ENCODE data around the gene DIO3.

- TF ChIP-seq, protein P1, sequence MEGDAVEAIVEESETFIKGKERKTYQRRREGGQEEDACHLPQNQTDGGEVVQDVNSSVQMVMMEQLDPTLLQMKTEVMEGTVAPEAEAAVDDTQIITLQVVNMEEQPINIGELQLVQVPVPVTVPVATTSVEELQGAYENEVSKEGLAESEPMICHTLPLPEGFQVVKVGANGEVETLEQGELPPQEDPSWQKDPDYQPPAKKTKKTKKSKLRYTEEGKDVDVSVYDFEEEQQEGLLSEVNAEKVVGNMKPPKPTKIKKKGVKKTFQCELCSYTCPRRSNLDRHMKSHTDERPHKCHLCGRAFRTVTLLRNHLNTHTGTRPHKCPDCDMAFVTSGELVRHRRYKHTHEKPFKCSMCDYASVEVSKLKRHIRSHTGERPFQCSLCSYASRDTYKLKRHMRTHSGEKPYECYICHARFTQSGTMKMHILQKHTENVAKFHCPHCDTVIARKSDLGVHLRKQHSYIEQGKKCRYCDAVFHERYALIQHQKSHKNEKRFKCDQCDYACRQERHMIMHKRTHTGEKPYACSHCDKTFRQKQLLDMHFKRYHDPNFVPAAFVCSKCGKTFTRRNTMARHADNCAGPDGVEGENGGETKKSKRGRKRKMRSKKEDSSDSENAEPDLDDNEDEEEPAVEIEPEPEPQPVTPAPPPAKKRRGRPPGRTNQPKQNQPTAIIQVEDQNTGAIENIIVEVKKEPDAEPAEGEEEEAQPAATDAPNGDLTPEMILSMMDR (conservative IDR thresholded peaks at IDR 0.05; ENCODE audit: low read depth, low read length) = no peak
- TF ChIP-seq EZH2 (IDR thresholded peaks at IDR 0.05; ENCODE audit: borderline replicate concordance, low read depth, low read length, poor library complexity, severe bottlenecking) = peak; percentile 100
Observed at GRCh38 chr14:101559624-101560533, 1.4 kb upstream of the DIO3 start.
